GM18526 (cell line): ENCODE measurements around the gene DNAAF1.

Experiments
- POLR2A ChIP-seq: IDR thresholded peaks from 3 replicates; pipeline ENCODE4 v1.6.1; 2011; ENCODE audit not compliant: insufficient read length; ENCODE audit errors: extremely low read depth

Gene DNAAF1

DNA sequence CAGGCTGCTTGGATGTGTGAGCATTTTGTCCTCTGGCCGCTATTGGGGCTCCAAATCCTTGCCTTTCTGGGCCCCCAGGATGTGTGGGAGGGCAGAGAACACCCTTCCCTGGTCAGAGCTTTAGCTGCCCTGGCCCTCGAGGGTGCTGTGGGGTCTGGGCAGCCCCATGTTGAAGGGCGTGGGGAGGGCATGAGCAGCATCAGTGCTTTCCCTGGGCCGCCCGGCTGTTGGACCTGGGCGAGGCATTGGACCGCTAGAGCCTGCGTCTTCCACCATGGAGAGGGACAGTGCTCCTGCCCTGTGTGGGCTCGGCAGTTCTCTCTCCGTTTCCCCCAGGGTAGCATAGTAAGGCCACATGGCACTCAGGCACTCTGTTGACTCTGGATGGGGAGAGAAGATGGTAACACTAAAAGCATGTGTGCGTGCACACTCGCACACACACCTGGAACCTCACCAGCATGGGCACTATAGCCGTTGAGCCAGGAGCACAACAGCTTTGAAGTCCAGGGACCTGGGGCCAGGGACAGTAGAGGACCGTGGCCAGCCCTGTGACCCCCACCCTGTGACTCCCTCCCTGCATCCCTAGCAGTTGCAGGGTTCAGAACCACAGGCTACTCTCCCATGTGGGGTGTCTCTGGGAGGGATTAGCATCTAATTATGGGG lies 52.5 kb downstream of the DNAAF1 start:
- TF ChIP-seq POLR2A = no peak

DNA sequence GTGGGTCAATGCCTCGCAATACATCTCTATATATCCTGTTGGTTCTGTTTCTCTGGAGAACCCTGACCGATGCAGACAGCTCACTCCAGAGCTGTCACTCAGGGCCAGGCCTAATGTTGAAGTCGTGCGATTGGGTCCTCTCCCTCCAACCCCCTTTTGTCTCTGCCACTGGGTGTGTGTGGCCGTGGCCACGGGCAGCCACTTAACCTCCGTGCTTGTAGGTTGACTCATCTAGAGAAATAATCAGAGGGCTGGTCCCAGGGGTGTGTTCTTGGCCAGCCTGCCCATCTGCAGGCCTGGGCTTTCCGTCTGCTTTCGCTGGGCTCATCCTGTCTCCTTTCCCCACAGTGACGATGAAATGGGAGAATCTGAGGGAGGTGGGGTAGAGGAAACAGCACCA lies 53.3 kb downstream of the DNAAF1 start:
- no peak for TF ChIP-seq POLR2A

DNA sequence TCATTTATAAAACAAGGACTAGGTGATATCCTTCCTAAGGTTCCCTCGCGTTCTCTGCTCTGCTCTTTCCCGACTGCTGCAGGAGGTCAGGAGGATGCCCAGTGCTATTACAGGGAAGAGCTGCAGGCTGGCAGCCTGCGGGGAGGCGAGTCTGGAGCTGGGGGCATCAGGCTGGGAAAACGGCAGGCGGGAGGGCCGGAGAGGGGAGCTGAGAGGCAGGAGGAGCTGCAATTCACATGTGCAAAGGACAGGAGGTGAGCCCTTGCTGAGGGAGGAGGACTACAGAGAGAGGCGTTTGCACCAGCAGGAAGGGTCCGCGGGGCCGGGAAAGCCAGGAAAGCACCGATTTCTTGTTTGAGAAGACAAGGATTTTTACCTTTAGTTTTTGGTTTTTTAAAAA lies 54.0 kb downstream of the DNAAF1 start:
- TF ChIP-seq POLR2A = no peak

DNA sequence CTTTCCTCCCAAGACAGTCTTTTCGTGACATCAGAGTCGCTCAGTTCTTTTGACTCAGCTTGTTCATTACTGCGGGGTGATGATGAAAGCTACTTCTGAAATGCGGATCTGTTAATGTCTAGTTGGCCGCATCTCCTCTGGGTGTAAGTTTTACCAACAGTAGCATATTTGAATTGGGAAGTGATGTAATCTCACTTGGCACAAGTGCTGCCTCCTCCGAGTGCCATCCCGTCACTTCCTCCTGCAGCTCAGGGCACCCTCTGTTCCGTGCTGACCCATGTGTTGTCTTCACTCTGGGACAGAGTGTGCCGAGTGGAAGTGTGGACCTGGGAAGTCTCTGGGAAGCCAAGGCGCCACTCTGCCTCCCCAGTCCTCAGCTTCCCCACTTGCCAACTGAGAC lies 54.8 kb downstream of the DNAAF1 start:
- TF ChIP-seq POLR2A = no peak

DNA sequence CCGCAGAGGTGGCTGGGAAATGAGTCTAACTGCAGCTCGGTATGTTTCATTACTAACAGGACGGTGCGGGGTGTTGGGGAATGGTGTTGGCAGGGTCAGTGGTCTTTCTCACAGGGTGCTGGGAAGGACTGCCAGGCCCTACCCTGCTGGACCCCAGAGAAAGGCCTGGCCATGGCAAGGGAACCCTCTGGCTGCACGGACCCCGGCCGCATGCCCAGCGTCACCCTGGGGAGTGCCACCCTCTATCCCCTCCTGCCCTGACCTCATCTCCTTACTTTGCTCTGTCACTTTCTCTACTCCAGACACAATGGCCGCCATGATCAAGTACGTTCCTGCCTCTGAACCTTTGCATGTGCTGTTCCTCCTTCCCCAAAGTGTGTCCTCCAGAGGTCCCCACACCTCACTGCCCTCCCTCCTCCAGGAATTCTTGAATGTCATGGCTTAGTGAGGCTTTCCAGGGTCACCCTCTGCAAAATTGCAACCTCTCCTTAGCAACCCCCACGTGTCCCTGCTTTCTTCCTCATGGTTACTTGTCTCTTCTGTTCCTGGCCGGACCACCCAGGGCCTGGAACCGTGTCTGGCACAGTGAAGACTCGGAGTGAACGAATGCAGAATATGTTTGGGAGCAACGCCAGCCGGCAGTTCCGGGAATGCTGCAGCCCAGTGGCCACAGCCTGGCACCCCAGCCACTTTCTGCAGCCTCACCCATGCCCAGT lies 61.0 kb downstream of the DNAAF1 start:
- TF ChIP-seq POLR2A = no peak

DNA sequence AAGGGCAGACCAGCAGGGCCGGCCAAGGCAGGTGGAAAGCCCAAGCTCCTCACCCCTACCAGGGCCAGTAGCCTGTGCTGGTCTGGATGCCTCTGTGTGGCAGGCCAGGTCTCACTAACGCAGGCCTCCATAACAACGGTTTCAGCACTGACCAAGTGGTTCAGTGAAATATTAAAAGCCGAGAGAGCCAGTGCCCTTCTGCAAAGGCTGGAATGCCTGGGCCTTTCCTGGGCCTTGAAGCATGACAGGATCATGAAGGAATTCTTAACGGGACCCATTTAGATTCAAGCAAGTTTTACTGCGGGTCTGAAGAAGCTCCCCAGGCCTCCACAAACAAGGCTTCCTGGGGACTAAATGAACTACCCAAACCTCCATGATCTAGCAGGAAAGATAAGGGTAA lies 62.1 kb downstream of the DNAAF1 start:
- no peak for TF ChIP-seq POLR2A

DNA sequence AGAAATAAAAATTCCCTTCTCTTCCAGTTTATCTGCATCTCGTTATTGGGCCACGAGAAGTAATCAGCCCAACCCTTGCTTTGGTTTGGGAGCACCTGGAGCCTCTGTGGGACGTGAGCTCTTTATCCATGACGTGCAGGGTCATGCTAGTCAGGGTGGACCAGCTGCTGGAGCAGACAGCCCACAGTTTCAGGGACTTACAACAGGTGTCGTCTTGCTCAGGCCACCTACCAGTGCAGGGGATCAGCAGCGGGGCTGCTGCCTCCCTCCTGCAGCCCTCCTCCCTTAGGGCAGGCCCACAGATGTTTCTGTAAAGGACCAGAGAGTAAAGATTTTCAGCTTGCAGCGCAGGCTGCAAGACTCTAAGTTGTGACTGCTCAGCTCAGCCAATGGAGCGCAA lies 62.8 kb downstream of the DNAAF1 start:
- TF ChIP-seq POLR2A = no peak

DNA sequence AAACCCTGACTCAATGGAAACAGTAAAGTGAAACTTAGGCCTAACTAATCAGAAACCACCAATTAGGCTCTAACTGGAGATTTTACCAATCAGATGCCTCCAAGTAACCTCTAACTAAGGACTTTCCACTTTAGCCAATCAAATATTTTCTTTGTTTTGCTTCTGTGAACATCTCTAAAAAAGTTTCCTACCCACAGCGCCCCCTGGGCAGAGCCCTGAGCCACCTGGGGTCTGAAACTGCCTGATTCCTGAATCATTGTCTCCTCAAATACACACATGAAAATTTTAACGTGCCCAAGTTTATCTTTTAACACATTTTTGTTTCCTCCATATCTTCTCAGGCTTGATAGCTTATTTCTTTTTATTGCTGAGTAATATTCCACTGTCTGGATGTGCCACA lies 64.9 kb downstream of the DNAAF1 start:
- no peak for TF ChIP-seq POLR2A

DNA sequence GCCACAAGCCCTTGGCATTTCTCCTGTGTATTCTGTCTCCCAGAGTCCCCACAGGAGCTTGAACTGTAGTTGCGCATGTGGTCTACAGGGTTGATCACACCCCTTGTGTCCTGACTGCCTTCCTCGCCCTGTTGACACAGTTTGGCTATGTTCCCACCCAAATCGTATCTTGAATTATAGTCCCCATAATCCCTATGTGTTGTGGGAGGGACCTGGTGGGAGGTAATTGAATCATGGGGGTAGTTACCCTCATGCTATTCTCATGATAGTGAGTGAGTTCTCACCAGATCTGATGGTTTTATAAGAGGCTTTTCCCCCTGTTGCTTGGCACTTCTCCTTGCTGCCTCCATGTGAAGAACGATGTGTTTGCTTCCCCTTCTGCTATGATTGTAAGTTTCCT lies 67.0 kb downstream of the DNAAF1 start:
- TF ChIP-seq POLR2A = no peak

DNA sequence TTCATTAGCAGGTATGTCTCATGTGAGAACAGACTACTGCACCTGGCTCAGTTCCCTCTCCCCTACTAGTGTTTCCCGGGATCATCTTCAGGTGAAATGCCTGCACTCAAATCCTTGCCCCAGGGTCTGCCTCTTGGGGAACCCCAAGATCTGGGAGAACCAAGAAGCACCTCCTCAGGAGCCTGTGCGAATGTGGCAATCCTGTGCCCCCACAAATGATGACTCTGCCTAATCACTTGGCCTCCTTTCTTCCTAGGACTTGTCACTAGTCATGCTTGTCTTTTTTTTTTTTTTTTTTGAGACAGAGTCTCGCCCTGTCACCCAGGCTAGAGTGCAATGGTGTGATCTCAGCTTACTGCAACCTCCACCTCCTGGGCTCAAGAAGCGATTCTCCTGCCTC lies 67.5 kb downstream of the DNAAF1 start:
- TF ChIP-seq POLR2A = no peak

DNA sequence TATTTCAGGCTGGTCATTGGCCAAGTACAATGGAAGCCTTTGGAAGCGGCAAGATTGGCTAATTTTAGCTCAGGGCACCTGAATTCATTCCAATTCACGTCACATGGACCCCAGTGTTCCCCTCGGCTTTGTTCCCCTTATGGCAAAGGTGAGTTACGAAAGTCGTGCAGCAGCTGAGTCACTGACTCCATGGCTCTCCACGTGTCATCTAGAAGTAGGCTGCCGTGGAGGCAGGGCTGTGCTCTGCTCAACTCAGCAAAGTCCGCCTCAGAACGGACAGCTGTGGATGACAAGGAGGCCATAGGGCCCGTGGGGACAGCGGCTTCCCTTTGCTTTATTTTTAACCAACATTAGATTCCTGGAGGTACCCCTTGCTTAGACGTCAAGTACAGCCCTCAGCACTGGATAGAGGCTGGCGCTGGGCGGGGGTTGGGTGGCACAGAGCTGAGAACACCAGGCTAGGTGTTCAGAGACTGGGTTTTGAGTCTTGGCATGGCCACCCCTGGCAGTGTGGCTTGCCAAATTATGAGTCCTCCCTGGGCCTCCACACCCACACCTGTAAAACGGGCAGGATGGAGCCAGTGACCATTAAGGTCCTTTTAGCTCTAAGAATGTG lies 69.5 kb downstream of the DNAAF1 start:
- TF ChIP-seq POLR2A = no peak

DNA sequence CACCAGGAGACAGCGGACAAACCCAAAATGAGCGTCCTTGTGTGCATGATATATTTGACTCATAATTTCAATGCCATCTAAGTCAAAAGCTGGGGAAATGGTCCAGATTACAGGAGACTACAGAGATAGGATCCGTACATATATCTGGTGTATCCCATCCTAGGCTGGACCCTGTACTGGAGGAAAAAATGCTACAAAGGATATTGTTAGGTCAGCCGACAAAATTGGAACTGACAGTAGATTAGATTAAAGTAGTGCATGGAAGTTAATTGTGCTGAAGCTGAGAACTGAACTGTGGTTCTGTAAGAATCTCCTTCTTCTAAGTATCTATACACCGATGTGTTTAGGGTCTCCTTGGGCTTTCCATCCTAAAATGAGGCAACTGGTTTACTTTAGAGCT lies 70.4 kb downstream of the DNAAF1 start:
- TF ChIP-seq POLR2A = no peak

DNA sequence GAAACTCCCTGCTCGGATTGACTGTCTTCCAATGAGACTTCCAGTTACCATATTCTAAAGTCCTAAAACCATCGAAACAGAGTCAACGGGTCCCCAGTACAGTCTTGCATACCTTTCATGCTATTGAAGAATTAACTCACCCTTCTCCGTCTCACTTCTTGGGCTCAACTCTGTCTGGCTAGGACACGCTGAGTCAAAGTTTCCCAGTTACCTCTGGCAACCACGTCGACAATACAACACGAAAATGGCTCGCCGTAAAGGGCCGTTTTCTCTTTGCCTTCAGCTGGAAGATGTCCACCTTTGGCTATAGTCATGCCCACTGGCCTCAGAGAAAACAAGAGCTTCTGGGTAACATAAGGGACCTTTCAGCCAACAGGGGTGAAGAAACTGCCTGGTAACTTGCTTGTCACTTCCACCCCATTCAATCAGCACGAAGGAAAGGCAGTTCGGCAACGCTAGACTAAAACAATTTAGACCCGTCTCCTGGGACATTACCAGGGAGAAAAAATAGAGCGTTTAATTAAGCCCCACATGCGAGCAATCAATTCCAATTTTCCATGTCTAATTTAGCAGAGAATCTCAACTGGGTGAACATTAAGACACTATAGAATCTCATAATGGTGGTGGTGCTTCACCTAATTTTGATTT lies 73.2 kb downstream of the DNAAF1 start:
- TF ChIP-seq POLR2A = no peak

DNA sequence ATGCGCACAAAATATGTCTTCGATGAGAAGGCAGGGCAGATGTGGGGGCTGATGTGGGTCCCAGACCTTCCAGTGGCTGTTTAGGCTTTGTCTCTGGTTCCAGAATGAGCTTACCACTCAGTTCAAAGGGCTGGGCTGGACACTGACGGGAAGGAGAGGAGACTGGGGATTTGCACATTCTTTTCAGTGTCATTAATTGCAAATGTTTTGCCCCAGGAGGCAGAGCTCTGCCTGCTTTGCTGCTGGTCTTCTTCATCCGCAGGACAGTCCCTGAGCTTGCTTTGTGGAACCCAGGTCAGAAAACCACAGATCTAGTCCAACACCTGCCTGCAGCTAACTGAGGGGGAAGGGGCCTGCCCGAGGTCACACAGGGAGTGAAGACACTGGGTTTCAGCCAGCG lies 73.8 kb downstream of the DNAAF1 start:
- TF ChIP-seq POLR2A = no peak

DNA sequence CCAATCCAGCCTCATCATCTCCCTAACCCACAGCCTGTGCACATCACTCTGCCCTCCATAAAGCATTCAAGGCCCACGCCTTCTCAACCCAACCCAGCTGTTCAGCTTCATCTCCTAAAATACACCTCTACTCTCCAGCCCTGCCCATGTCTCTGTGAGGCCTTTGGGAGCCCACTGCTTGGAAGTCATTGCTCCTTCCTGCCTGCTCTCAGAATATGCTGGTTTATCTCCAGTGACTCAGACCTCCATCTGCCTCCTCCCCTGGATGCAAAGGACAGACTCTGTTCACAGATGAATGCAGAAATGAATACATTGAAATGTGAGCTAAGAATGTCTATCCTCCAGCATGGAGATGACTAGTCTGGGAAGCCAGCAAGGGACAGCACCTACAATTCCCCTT lies 75.7 kb downstream of the DNAAF1 start:
- TF ChIP-seq POLR2A = no peak

DNA sequence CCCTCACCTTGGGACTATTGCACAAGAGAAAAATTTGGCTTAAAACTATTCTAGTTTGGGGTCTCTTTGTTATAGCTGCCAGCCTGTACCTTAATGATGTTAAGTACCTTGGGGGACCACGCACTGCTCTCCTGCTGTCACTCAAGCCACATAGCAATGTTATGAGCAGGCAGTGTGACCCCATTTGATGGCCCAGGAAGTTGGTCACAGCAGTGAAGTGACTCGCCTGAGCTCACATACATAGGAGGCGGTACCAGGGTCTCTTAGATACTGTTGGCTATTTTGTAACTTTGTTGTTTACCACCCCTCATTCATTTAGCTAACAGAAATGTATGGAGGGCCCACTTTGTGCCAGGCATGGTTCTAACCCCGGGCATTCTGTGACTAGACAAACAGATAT lies 78.3 kb downstream of the DNAAF1 start:
- no peak for TF ChIP-seq POLR2A

DNA sequence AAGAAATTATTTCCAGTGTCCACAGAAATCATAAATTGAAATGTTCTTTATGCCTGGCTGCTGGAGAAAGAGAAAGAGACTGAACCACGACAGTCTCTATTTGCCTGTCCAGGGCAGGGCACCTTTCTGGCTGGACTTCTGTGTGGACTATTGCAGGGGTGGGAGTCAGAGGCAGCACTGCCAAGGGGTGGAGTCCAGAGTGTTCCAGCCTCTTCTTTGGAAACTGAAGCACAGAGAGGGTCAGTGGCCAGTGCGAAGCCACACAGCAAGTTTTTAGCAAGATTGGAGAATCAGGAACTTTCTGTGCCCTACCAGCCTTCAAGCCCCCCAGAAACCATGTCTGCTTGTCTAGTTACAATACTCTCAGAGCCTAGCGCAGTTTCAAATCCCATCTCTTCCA lies 79.4 kb downstream of the DNAAF1 start:
- no peak for TF ChIP-seq POLR2A

DNA sequence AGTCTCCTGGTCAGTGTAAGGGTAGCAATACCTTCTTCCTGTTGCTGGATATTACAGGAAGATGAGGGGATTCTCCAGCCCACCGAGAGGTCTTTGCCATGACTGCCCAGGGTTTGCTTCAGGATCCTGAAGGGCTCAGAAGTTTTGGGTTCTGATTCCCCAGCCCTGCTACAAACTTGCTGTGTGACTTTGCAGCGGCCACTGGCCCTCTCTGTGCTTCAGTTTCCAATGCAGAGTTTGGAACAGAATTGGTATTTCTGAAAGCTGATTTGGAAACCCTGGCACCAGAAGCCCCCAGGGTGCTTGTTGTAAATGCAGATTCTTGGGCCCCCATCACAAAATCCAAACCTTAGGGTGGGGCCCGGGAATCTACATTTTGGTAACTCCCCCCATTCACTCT lies 80.0 kb downstream of the DNAAF1 start:
- TF ChIP-seq POLR2A = no peak
